ENCODE data around the gene ZFAND3. TPM values are rescaled to one million over a fixed set of nuclear protein-coding genes. Genes with fewer than 3 reads are reported as not detected.

Gene ZFAND3
- total RNA-seq, 1 experiment from 2014 or later, result 22.2 TPM

DNA sequence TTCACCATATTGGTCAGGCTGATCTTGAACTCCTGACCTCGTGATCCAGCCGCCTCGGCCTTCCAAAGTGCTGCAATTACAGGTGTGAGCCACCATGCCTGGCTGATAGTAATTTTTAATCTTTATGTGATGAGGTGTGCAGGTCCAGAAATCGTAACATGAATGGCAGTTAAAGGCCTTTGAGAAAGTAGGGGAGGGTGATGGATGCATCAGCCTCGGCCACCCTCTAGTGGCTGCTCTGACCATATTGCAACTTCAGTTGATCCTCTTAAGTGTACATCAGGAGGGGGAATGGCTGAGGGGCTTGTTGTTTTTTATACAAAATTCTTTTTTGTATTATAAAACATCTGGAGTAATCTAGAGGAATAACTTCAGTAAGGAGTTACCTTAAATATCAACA is 193.0 kb downstream of the ZFAND3 start:
- Histone ChIP-seq H3K9me2 (replicated peaks; ENCODE audit: low read length) (no peaks in the 10 kb centered on the region), H3K9ac (ENCODE audit: low read length) (no peak overlapping the region), H3K4me2 (ENCODE audit: low read length) (no peak overlapping the region), H3K4me1 (ENCODE audit: insufficient read depth, low read length) (no peaks in the 10 kb centered on the region), H4K20me1 (ENCODE audit: low read length) (peaks cover 10% of the 10 kb centered on the region; the same call in 1 of the 2 replicates), H3K79me2 (ENCODE audit: low read length) (peaks cover 35% of the 10 kb centered on the region; the same call in 1 of the 2 replicates), H3K27ac (ENCODE audit: low read length) (no peak overlapping the region), H3K9me3 (ENCODE audit: low read length) (no peaks in the 10 kb centered on the region), H2AFZ (ENCODE audit: low read length) (no peak overlapping the region), H3K27me3 (ENCODE audit: low read length) (no peaks in the 10 kb centered on the region), H3K4me3 (ENCODE audit: low read length) (no peak overlapping the region), H3K36me3 (ENCODE audit: low read depth, low read length) (no peaks in the 10 kb centered on the region), H3F3A (ENCODE audit: low read length, unreplicated experiment) (no peaks in the 10 kb centered on the region)
- ChIA-PET CTCF (interaction anchor here (0.6 kb wide), 1 partner anchor 153 kb away, joined by 3 read pairs; no protein-coding TSS in a partner anchor), POLR2A (ENCODE audit: unreplicated experiment) (no interaction called here)
- DNase-seq (peak; percentile 67), ATAC-seq (peak; percentile 90)
- no TSS peak for BruUV-seq (replicated peaks)
- TF ChIP-seq CTCF (conservative IDR thresholded peaks at IDR 0.05; ENCODE audit: low read depth, low read length) (peak; percentile 91), EZH2 (IDR thresholded peaks at IDR 0.05; ENCODE audit: low read length, unreplicated experiment) (no peak), EZH2phosphoT487 (IDR thresholded peaks at IDR 0.05; ENCODE audit: borderline replicate concordance, low read length) (no peak)
- intact Hi-C loops (cut with micrococcal nuclease), result loop anchor here (1.0 to 10.0 kb wide), 5 partner anchors 70 to 315 kb away; partner anchors contain the start of gene MDGA1

DNA sequence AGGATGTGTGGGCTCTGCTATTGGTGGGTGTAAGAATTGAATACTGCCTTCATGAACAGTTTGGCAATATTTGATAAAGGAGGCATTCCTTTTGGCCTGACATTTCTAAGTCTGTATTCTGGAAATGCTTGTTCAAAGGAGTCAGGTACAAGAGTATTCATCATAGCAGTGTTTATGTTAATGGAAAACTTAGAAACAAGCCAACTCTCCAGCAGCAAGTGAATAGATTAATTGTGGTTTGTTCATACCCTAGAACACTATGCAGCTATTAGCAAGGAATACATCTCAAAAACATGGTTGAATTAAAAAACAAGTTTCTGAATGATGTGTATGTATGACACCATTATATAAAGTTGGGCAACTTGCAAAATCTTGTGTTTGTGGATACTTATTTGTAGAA is 195.8 kb downstream of the ZFAND3 start:
- intact Hi-C loops (cut with micrococcal nuclease), result loop anchor here (10.0 kb wide), 1 partner anchor 151 kb away; no protein-coding TSS in a partner anchor
- Histone ChIP-seq H3K27ac (ENCODE audit: low read length) (no peak overlapping the region), H3K4me2 (ENCODE audit: low read length) (no peak overlapping the region), H3K9me2 (replicated peaks; ENCODE audit: low read length) (no peaks in the 10 kb centered on the region), H4K20me1 (ENCODE audit: low read length) (peaks cover 14% of the 10 kb centered on the region; the same call in 1 of the 2 replicates), H3K9me3 (ENCODE audit: low read length) (no peaks in the 10 kb centered on the region), H3K4me3 (ENCODE audit: low read length) (no peak overlapping the region), H3F3A (ENCODE audit: low read length, unreplicated experiment) (no peaks in the 10 kb centered on the region), H2AFZ (ENCODE audit: low read length) (no peak overlapping the region), H3K36me3 (ENCODE audit: low read depth, low read length) (no peaks in the 10 kb centered on the region), H3K79me2 (ENCODE audit: low read length) (peaks cover 35% of the 10 kb centered on the region; the same call in 1 of the 2 replicates), H3K9ac (ENCODE audit: low read length) (no peak overlapping the region), H3K27me3 (ENCODE audit: low read length) (no peaks in the 10 kb centered on the region), H3K4me1 (ENCODE audit: insufficient read depth, low read length) (no peaks in the 10 kb centered on the region)
- DNase-seq, result no peak
- TF ChIP-seq EZH2phosphoT487 (IDR thresholded peaks at IDR 0.05; ENCODE audit: borderline replicate concordance, low read length) (no peak), EZH2 (IDR thresholded peaks at IDR 0.05; ENCODE audit: low read length, unreplicated experiment) (no peak), CTCF (conservative IDR thresholded peaks at IDR 0.05; ENCODE audit: low read depth, low read length) (no peak)
- ChIA-PET POLR2A (ENCODE audit: unreplicated experiment) (no interaction called here), CTCF (no interaction called here)
- no peak for ATAC-seq
- no TSS peak for BruUV-seq (replicated peaks)

DNA sequence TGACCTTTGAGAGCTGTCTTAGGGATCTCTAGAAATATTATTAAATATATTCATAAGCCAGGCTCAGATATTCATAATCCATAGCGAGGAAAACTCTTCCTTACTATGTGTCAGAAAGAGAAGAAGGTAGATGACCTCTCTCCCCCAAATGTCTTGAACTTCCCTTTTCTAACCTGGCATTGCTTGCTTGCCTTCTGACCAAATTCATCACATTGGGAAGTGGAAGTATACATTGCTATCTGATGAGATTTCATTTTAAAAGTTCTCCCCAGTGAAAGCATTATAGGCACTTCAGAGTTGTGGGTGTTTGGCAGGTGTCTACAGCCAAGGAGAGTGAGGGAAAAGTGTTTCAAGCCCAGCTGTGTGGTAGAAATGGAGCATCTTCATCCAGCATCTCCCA is 197.3 kb downstream of the ZFAND3 start:
- no peak for TF ChIP-seq EZH2phosphoT487 (IDR thresholded peaks at IDR 0.05; ENCODE audit: borderline replicate concordance, low read length)
- TF ChIP-seq EZH2 (IDR thresholded peaks at IDR 0.05; ENCODE audit: low read length, unreplicated experiment), result no peak
- CTCF ChIA-PET, result no interaction called here
- H4K20me1 ChIP-seq (ENCODE audit: low read length), result peaks cover 14% of the 10 kb centered on the region; the same call in 1 of the 2 replicates
- intact Hi-C loops (cut with micrococcal nuclease), result loop anchor here (10.0 kb wide), 1 partner anchor 152 kb away; no protein-coding TSS in a partner anchor
- DNase-seq, result no peak
- no peak overlapping the region for H3K27ac ChIP-seq (ENCODE audit: low read length)
- no TSS peak for BruUV-seq (replicated peaks)
- no peaks in the 10 kb centered on the region for H3K9me3 ChIP-seq (ENCODE audit: low read length)
- no peaks in the 10 kb centered on the region for H3K4me1 ChIP-seq (ENCODE audit: insufficient read depth, low read length)
- no peak overlapping the region for H2AFZ ChIP-seq (ENCODE audit: low read length)
- H3K79me2 ChIP-seq (ENCODE audit: low read length), result peaks cover 40% of the 10 kb centered on the region
- no peak overlapping the region for H3K4me2 ChIP-seq (ENCODE audit: low read length)
- no peaks in the 10 kb centered on the region for H3F3A ChIP-seq (ENCODE audit: low read length, unreplicated experiment)
- H3K9ac ChIP-seq (ENCODE audit: low read length), result no peak overlapping the region
- POLR2A ChIA-PET (ENCODE audit: unreplicated experiment), result no interaction called here
- H3K4me3 ChIP-seq (ENCODE audit: low read length), result no peak overlapping the region
- no peaks in the 10 kb centered on the region for H3K36me3 ChIP-seq (ENCODE audit: low read depth, low read length)
- no peaks in the 10 kb centered on the region for H3K9me2 ChIP-seq (replicated peaks; ENCODE audit: low read length)
- no peaks in the 10 kb centered on the region for H3K27me3 ChIP-seq (ENCODE audit: low read length)
- no peak for ATAC-seq

All from PC-3 (cell line).